ENCODE results near the gene ATP10A.
"Not testable (repeated sequence)": the region's sequence is repeated elsewhere in the genome, so short reads cannot be mapped to it uniquely, and the experiment has no call there.

The ATP10A gene

DNA sequence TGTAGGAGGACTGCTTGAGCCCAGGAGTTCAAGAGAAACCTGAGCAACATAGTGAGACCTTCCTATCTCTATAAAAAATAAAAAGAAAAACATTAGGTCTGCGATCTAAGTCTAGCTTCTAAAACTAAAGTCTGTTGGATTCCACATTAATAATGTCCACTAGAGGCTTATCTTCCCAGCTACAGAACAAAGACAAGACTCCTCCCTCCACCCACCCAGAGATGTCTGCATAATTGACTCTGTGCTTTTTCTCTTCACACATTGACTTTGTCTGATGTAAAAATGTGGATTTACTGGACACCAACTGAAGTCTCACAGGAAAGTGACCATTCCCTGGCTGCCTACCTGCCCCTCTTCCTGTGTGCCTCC lies 91.8 kb downstream of the ATP10A start:
- DNase-seq, result no peak

DNA sequence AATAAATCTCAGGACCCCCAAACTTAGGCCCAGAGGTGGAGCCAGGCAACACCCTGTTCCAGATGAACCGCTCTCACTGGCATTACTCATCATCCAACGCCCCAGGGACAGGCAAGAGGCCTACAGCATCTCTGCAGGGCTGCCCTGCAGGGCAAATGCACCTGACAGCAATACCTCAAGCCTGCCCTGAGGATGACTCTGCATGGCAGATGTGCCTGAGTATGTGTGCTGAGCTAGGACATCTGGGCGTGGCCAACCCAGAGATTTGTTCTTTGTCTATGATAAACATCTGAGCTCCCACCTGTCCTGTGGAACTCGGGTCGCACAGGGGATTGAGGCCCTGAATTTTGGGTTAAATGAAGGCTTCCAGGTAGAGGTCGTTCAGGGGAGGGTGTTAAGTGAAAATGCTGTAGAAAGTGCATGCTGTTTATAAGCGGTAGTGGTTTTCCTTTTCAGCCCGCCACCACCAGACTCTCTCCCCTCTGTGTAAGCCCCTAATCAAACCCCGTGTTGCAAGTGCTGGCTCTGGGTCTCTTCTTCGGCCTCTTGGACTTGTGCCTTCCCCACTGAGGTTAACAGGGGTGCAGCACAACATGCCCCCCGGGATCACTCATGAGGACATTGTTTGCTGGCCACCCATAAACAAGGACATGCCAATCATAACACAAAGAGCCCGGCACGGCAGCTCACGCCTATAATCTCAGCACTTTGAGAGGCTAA lies 92.3 kb downstream of the ATP10A start:
- no peak for DNase-seq

DNA sequence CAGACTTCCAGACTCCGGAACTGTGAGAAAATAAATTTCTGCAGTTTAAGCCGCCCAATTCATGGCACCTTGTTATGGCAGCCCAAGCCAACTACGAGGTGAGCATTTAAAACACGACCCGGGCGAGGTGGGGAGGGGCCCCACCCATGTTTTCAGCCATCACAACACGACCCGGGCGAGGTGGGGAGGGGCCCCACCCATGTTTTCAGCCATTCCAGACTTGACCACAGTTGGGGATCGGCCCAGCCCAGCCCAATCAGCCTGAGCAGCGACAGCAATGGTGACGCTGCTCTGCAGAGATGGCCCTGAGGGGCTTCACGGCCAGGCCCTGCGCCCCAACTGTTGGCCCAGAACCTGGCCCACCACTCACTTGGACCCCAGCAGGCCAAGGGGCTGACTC lies 93.1 kb downstream of the ATP10A start:
- no peak for DNase-seq

GRCh38 chr15:25768271-25768670 lies 94.9 kb downstream of the ATP10A start:
- DNase-seq, result no peak

- DNase-seq, result no peak
These were observed 95.6 kb downstream of the ATP10A start for GRCh38 chr15:25767356-25768151.

GRCh38 chr15:25766417-25766816 lies 96.7 kb downstream of the ATP10A start:
- DNase-seq, result no peak

DNA sequence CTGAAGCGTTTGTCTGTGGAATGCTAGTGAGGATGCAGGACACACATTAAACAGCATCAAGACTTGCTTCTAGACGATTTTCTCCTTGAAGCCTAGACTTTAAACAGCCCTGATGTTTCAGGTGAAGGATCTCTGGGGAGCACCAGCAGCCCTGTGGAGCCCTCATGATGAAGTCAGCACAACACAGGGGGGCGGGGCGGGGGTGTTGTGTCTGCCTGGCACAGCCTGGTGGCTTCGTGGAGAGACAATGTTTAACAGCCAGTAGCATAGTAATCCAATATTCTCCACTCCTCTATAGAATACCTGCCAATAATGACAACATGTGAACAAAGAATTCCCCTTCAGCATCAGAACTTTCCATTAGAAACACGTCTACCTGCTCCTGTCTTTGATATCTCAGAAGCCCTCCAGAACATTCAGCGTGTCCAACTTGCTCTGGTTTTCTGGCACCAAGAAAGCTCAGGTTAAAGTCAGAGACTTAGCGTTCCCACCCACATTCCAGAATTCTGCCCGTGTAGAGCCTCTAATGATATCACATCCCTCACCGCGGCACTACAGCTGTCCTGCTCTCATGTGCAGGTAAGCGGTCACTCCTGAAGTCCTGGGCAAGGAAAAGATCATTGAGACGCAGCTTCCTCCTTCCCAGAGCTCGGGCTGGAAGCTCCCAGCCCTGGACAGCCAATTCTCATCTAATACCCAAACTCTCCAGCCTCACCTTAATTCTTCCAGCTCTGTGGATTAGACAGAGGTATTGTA lies 98.0 kb downstream of the ATP10A start:
- no peak for DNase-seq

- no peak for DNase-seq
These were observed 99.2 kb downstream of the ATP10A start for GRCh38 chr15:25763954-25764353.

GRCh38 chr15:25763331-25763751 lies 99.8 kb downstream of the ATP10A start:
- no peak for DNase-seq

GRCh38 chr15:25761971-25762662 lies 101.0 kb downstream of the ATP10A start:
- no peak for DNase-seq

GRCh38 chr15:25759421-25759820 lies 103.7 kb downstream of the ATP10A start:
- no peak for DNase-seq

- not testable (repeated sequence) for DNase-seq
These were observed 104.5 kb downstream of the ATP10A start for GRCh38 chr15:25758612-25759011.

GRCh38 chr15:25743548-25744275 lies 119.4 kb downstream of the ATP10A start:
- DNase-seq, result no peak

DNA sequence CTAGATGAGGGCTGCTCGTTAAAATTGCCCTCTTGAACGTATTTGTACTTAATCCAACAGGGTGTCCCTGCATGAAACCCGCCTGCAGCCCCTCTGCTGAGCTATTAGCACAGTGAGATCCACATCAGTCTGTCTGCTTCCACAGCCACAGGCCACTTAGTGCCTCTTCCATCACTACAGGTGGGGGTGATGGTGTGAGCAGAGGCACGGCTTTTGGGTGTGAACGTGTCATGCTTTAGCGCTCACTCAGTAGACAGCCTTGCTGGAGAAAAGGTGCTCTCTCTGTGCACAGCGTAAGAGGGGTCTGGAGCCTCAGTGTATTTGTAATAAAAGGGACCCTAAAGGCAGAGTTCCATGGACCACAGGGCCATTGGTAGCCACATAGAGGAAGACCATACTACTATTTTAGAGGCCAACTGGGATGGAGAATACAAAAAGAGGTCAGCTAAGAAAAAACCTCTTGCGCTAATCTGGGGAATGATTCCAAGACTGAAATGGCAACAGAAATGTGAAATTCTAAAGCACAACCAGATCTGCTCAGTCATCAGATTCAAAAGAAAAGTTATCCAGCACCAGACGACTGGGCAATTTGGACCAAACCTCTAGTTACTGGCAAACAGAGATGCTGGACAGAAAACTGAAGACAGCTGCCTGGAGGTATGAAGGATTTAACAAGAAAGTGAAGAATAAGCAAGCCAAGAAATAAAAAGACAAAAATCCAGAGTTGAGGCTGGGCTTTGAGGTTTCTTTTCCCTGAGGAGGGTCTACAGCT lies 120.2 kb downstream of the ATP10A start:
- no peak for DNase-seq

DNA sequence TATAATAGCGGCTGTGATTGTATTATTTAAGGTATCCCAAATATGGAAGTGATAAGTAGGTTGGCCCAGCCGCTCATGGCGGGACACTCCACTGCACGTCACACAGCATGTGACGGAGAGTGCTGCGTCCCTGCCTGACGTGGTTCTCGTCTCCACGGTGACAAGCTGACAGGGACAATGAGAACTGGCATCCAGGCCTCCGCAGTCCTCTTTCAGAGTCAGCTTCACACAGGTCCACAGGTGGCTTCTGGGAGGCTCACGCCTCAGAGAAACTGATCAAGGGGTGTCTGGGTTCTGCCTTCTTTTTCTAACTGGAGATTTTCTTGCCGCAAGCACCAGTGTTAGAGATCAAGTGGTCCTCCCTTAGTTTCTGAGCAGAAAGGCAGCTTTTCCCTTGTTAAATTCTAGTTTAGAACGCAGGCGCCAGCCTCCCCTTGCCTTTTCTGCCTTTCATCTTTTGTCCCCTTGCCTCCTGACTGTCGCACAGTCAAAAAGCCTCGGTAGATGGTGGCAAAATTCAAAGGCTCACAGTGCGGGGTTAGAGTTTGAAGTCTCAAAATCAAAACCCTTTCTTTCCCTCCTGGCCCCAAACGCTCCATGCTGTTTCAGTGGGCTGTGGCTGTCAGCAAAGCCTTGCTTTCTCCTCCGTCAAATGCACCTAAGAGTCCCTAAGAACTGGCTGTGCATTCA lies 120.9 kb downstream of the ATP10A start:
- DNase-seq, result no peak

DNA sequence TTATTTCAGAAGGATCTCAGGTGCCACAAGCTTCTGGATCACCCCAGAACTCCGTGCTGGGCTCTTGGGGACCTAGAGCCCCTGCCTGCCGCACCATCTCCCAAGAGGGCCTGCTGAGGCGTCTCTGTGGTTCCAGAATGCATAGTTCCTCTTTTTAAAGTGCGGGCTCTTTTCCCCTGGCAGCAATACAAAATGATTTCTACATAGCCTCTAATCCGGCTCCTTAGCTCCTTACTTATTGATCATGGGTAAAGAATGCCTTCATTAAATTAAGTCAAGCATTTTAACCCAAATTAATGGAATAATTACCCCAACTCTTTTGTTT lies 121.9 kb downstream of the ATP10A start:
- no peak for DNase-seq

DNA sequence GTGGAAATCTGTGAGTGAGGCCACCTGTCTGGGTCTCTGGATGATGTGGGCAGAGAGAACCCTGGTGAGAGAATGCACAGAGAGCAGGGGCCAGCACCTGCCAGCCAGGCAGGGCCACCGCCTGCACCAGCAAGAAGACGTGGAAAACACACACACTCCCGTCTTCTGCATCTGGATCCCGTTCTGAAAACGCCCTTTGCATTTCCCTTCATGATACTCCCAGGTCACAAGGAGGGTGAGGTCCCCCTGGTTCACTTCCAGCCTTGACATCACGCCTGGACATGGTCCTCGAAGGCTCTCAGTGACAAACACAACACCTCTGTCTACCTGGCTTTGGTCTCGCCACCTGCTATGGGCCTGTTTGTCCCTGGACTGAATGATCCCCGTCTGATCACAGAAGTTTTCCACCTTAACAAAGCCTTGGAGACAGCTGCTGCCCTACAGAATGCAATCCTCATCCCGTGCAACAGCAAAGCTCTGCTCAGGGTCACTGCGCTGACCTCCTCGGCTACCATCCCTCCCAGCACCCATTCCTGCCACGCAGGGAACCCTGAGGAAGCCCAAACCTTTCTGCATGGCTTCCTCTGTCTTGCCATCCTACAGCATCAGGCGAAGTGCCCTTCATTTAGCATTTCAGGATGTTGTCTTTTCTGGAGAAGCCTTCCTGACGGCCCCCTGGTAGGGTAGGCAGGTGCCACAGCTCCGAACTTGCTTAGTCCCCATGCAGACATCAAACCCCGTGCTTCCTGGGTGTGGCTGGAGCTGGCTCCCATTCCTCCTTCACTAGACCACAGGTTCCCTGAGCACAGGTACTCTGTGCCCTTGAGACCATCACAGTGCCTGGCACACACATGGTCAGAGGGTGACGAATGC lies 122.5 kb downstream of the ATP10A start:
- no peak for DNase-seq

- peak; percentile 9 for DNase-seq
These were observed 123.4 kb downstream of the ATP10A start for GRCh38 chr15:25739687-25740121.

GRCh38 chr15:25738171-25738965 lies 124.8 kb downstream of the ATP10A start:
- DNase-seq, result no peak
